Keratinocyte (primary cell): ENCODE data around the gene GABRA4. TPM values are rescaled to one million over a fixed set of nuclear protein-coding genes. Genes with fewer than 3 reads are reported as not detected.

Experiments used
- DNase-seq: peaks from one replicate; pipeline ENCODE4 v3.0.0-alpha.2; 2011; ENCODE audit warnings: low read depth, missing footprints, low spot score
- FAIRE-seq: peaks from 2 replicates; lab custom pipeline; 2011; peaks lifted over from hg19 to GRCh38; lab: Jason Lieb, UNC
- H2AFZ ChIP-seq: 2 replicates; pipeline ENCODE4 v1.6.0; 2012; ENCODE audit warnings: low read length, control low read depth, inconsistent platforms; ENCODE audit not compliant: control insufficient read depth
- H3K27ac ChIP-seq: 2 replicates; pipeline ENCODE4 v1.5.1; 2011; ENCODE audit warnings: low read length; ENCODE audit not compliant: control insufficient read depth, insufficient read depth
- H3K27me3 ChIP-seq: 3 replicates; pipeline ENCODE4 v1.6.0; 2011; ENCODE audit warnings: low read length; ENCODE audit not compliant: control insufficient read depth, insufficient read depth; ENCODE audit errors: extremely low read depth
- H3K36me3 ChIP-seq, 2 experiments: 2 replicates in 1 of 2; 3 replicates in 1 of 2; pipeline ENCODE4 v1.5.1; 2011; ENCODE audit warnings: low read length in 2 of 2, mild to moderate bottlenecking in 1 of 2; ENCODE audit not compliant: control insufficient read depth in 2 of 2, insufficient read depth in 2 of 2; ENCODE audit errors: extremely low read depth in 1 of 2
- H3K4me1 ChIP-seq: 3 replicates; pipeline ENCODE4 v1.5.1; 2011; ENCODE audit warnings: low read length; ENCODE audit not compliant: control insufficient read depth, insufficient read depth; ENCODE audit errors: extremely low read depth
- H3K4me2 ChIP-seq: 3 replicates; pipeline ENCODE4 v1.6.0; 2011; ENCODE audit warnings: low read depth, low read length; ENCODE audit not compliant: control insufficient read depth, insufficient read depth; ENCODE audit errors: extremely low read depth
- H3K4me3 ChIP-seq, 3 experiments: fragments of 200-600 bp in 1 of 3; sonication (generic) in 1 of 3; 2 replicates in 2 of 3; 3 replicates in 1 of 3; pipeline ENCODE4 v1.5.1; 2011 to 2016; ENCODE audit warnings: low read length in 3 of 3, mild to moderate bottlenecking in 3 of 3, control low read depth in 2 of 3, inconsistent platforms in 1 of 3, low read depth in 1 of 3, mixed read lengths in 1 of 3, mixed run types in 1 of 3, moderate library complexity in 1 of 3; ENCODE audit not compliant: control insufficient read depth in 2 of 3, insufficient read depth in 2 of 3; ENCODE audit errors: extremely low read depth in 1 of 3
- H3K79me2 ChIP-seq: 2 replicates; pipeline ENCODE4 v1.6.0; 2012; ENCODE audit warnings: low read length; ENCODE audit not compliant: control insufficient read depth, insufficient read depth
- H3K9ac ChIP-seq: 3 replicates; pipeline ENCODE4 v1.6.0; 2011; ENCODE audit warnings: low read length; ENCODE audit not compliant: control insufficient read depth, insufficient read depth; ENCODE audit errors: extremely low read depth
- H3K9me1 ChIP-seq: 3 replicates; pipeline ENCODE4 v1.6.0; 2011; ENCODE audit warnings: low read length; ENCODE audit not compliant: control insufficient read depth, insufficient read depth; ENCODE audit errors: extremely low read depth
- H3K9me3 ChIP-seq: 2 replicates; pipeline ENCODE4 v1.5.1; 2012; ENCODE audit warnings: low read depth, low read length; ENCODE audit not compliant: control insufficient read depth
- H4K20me1 ChIP-seq: 3 replicates; pipeline ENCODE4 v1.6.0; 2011; ENCODE audit warnings: low read length; ENCODE audit not compliant: control insufficient read depth, insufficient read depth; ENCODE audit errors: extremely low read depth
- CTCF ChIP-seq, 3 experiments: IDR thresholded peaks in 1 of 3; conservative IDR thresholded peaks in 1 of 3; optimal IDR thresholded peaks in 1 of 3; 2 replicates in 2 of 3; 3 replicates in 1 of 3; pipeline versions ENCODE3 to v1.5.1; 2011; ENCODE audit warnings: low read length in 3 of 3, mild to moderate bottlenecking in 3 of 3, moderate library complexity in 2 of 3, control low read depth in 1 of 3, inconsistent platforms in 1 of 3; ENCODE audit not compliant: insufficient read depth in 2 of 3; ENCODE audit errors: extremely low read depth in 1 of 3
- EZH2 ChIP-seq: IDR thresholded peaks from one replicate; pipeline ENCODE4 v1.6.1; 2012; ENCODE audit warnings: inconsistent platforms, mild to moderate bottlenecking, low read length, moderate library complexity
- dilution Hi-C: fragments of 300-500 bp; cut with MboI; formaldehyde crosslinking; loops from one replicate; pipeline ENCODE4 v1.7.0; 2020; ENCODE audit warnings: low sequenced_read_pairs; ENCODE audit not compliant: extremely low pct_ligation_motif_present
- polyA plus RNA-seq, 5 experiments: library from polyadenylated mRNA; depleted of rRNA in 3 of 5; stranded (reverse) in 3 of 5; stranded (forward) in 1 of 5; unstranded in 1 of 5; fragments of >200 nt; gene quantifications; 1 replicate in 1 of 5; 2 replicates in 3 of 5; 3 replicates in 1 of 5; pipeline versions ENCODE4 v1.2.1 to v1.2.3, GENCODE V29; 2011 to 2012; ENCODE audit warnings: missing spikeins in 2 of 5, low read depth in 1 of 5, low replicate concordance in 1 of 5

The GABRA4 gene
- polyA plus RNA-seq, 1 donor (not counting 4 experiments of a cell fraction or from before 2014, with no cell fraction given): not detected

GRCh38 chr4:46967631-46968030, 25.8 kb downstream of the GABRA4 start:
- Histone ChIP-seq H2AFZ (no peak overlapping the region), H3K4me2 (no peak overlapping the region), H3K27me3 (no peaks in the 10 kb centered on the region), H3K4me3 (no peak overlapping the region), H3K4me1 (no peaks in the 10 kb centered on the region), H3K79me2 (no peaks in the 10 kb centered on the region), H3K9me3 (no peaks in the 10 kb centered on the region), H4K20me1 (no peaks in the 10 kb centered on the region), H3K9me1 (no peaks in the 10 kb centered on the region), H3K9ac (no peak overlapping the region), H3K36me3 (no peaks in the 10 kb centered on the region), H3K27ac (no peak overlapping the region)
- DNase-seq: no peak
- dilution Hi-C loops: no loop called here
- TF ChIP-seq EZH2 (no peak), CTCF (optimal IDR thresholded peaks at IDR 0.05 in 1 of 3, IDR thresholded peaks at IDR 0.05 in 1 of 3, conservative IDR thresholded peaks at IDR 0.05 in 1 of 3; ENCODE audit: extremely low read depth in 1 of 3, insufficient read depth in 2 of 3, low read length in 3 of 3) (no peak)
- FAIRE-seq: no peak

- Histone ChIP-seq H3K79me2 (no peaks in the 10 kb centered on the region), H3K9ac (no peak overlapping the region), H3K4me2 (no peak overlapping the region), H2AFZ (no peak overlapping the region), H3K9me3 (no peaks in the 10 kb centered on the region), H4K20me1 (no peaks in the 10 kb centered on the region), H3K27ac (no peak overlapping the region), H3K4me1 (no peaks in the 10 kb centered on the region), H3K9me1 (no peaks in the 10 kb centered on the region), H3K36me3 (no peaks in the 10 kb centered on the region), H3K4me3 (no peak overlapping the region), H3K27me3 (no peaks in the 10 kb centered on the region)
- FAIRE-seq: no peak
- TF ChIP-seq CTCF (optimal IDR thresholded peaks at IDR 0.05 in 1 of 3, IDR thresholded peaks at IDR 0.05 in 1 of 3, conservative IDR thresholded peaks at IDR 0.05 in 1 of 3; ENCODE audit: extremely low read depth in 1 of 3, insufficient read depth in 2 of 3, low read length in 3 of 3): no peak
- TF ChIP-seq EZH2: no peak
- dilution Hi-C loops: no loop called here
- no peak for DNase-seq
Measured at GRCh38 chr4:46958742-46959488, 34.5 kb downstream of the GABRA4 start.
